Gastrocnemius medialis (tissue), 4 donors: ENCODE measurements around the gene TXNRD2. TPM values are rescaled to one million over a fixed set of nuclear protein-coding genes. Genes with fewer than 3 reads are reported as not detected.
"Not testable (repeated sequence)": the region's sequence is repeated elsewhere in the genome, so short reads cannot be mapped to it uniquely, and the experiment has no call there.

Source experiments
- ATAC-seq, 2 donors: fragments of 150-250 bp; one replicate each; pipeline ENCODE4 v1.9.1; 2016
- DNase-seq, 2 donors: peaks; one replicate each; pipeline ENCODE4 v3.0.0-alpha.2; 2019
- H3K27ac ChIP-seq, 4 donors: fragments of 200-600 bp; sonication (generic); 1 replicate in 1 of 4; 2 replicates in 3 of 4; pipeline ENCODE4 v1.5.1; 2016 to 2018; ENCODE audit warnings: mild to moderate bottlenecking in 2 of 4, moderate library complexity in 1 of 4
- H3K27me3 ChIP-seq, 3 donors: fragments of 200-600 bp; sonication (generic) in 2 of 3; 1 replicate in 1 of 3; 2 replicates in 2 of 3; pipeline versions ENCODE4 v1.5.1 to v1.6.0; 2016 to 2019; ENCODE audit warnings: mild to moderate bottlenecking in 1 of 3, moderate library complexity in 1 of 3
- H3K36me3 ChIP-seq, 2 donors: fragments of 200-600 bp; sonication (generic) in 1 of 2; one replicate each; pipeline ENCODE4 v1.5.1; 2017 to 2018
- H3K4me1 ChIP-seq, 2 donors: fragments of 200-600 bp; sonication (generic) in 1 of 2; one replicate each; pipeline ENCODE4 v1.5.1; 2016 to 2017; ENCODE audit warnings: mild to moderate bottlenecking in 2 of 2
- H3K4me3 ChIP-seq, 4 donors: fragments of 200-600 bp; sonication (generic) in 3 of 4; 1 replicate in 1 of 4; 2 replicates in 3 of 4; pipeline ENCODE4 v1.5.1; 2016 to 2019; ENCODE audit warnings: mild to moderate bottlenecking in 2 of 4
- H3K9me3 ChIP-seq, 3 donors: fragments of 200-600 bp; sonication (generic) in 2 of 3; 1 replicate in 1 of 3; 2 replicates in 2 of 3; pipeline ENCODE4 v1.5.1; 2016 to 2019
- CTCF ChIP-seq, 5 experiments: fragments of 450-650 bp in 3 of 5; fragments of 200-600 bp in 2 of 5; sonication (generic) in 2 of 5; IDR thresholded peaks in 4 of 5; conservative IDR thresholded peaks in 1 of 5; 1 replicate in 4 of 5; 2 replicates in 1 of 5; pipeline ENCODE4 v1.5.1; 2016 to 2019; ENCODE audit warnings: antibody characterized with exemption in 5 of 5, mild to moderate bottlenecking in 3 of 5, moderate library complexity in 3 of 5
- POLR2A ChIP-seq, 2 donors: fragments of 450-650 bp; IDR thresholded peaks; one replicate each; pipeline ENCODE4 v1.6.1; 2017; ENCODE audit warnings: antibody characterized with exemption in 2 of 2, mild to moderate bottlenecking in 2 of 2, moderate library complexity in 2 of 2
- in situ Hi-C, 4 donors: fragments of 200-750 bp; cut with MboI; loops; one replicate each; pipeline versions ENCODE4 v1.15.0 to v1.8.0; 2017; ENCODE audit warnings: low sequenced_read_pairs in 4 of 4
- intact Hi-C: fragments of 100-400 bp; cut with DNase I; formaldehyde crosslinking; loops from one replicate; pipeline ENCODE4 v1.15.1; 2023; ENCODE audit warnings: low total_unique reads
- total RNA-seq, 4 donors: library from RNA; depleted of rRNA; stranded (reverse); fragments of >200 nt; gene quantifications; one replicate each; pipeline versions ENCODE4 v1.1.0 to v1.2.3, GENCODE V29; 2016

Gene TXNRD2
- total RNA-seq, 4 donors from 2014 or later, result 9.0 to 18.0 (median 14.4) TPM

GRCh38 chr22:19885841-19886592 is 55.6 kb downstream of the TXNRD2 start:
- TF ChIP-seq CTCF (IDR thresholded peaks at IDR 0.05 in 4 of 5, conservative IDR thresholded peaks at IDR 0.05 in 1 of 5) (no peak), POLR2A (IDR thresholded peaks at IDR 0.05) (no peak)
- H3K4me1 ChIP-seq, result peaks cover 0 to 12% of the 10 kb centered on the region in 2 donors
- H3K36me3 ChIP-seq, result no peaks in the 10 kb centered on the region
- H3K4me3 ChIP-seq, result no peak overlapping the region
- ATAC-seq, result no peak
- intact Hi-C loops, result no loop called here
- no peak overlapping the region for H3K27ac ChIP-seq
- no peaks in the 10 kb centered on the region for H3K9me3 ChIP-seq
- DNase-seq, result no peak
- no peaks in the 10 kb centered on the region for H3K27me3 ChIP-seq
- in situ Hi-C loops, result no loop called here

GRCh38 chr22:19884954-19885751 is 56.5 kb downstream of the TXNRD2 start:
- intact Hi-C loops, result no loop called here
- Histone ChIP-seq H3K27me3 (no peaks in the 10 kb centered on the region), H3K4me3 (no peak overlapping the region), H3K27ac (no peak overlapping the region), H3K4me1 (peaks cover 0 to 12% of the 10 kb centered on the region in 2 donors), H3K36me3 (no peaks in the 10 kb centered on the region), H3K9me3 (no peaks in the 10 kb centered on the region)
- ATAC-seq (no peak), DNase-seq (no peak)
- TF ChIP-seq POLR2A (IDR thresholded peaks at IDR 0.05) (no peak), CTCF (IDR thresholded peaks at IDR 0.05 in 4 of 5, conservative IDR thresholded peaks at IDR 0.05 in 1 of 5) (no peak)
- in situ Hi-C loops, result no loop called here

GRCh38 chr22:19884161-19884953 is 57.3 kb downstream of the TXNRD2 start:
- TF ChIP-seq CTCF (IDR thresholded peaks at IDR 0.05 in 4 of 5, conservative IDR thresholded peaks at IDR 0.05 in 1 of 5) (no peak), POLR2A (IDR thresholded peaks at IDR 0.05) (no peak)
- DNase-seq, result peak in 1 of 2 donors; percentile 31
- in situ Hi-C loops, result no loop called here

GRCh38 chr22:19883446-19883845 is 58.2 kb downstream of the TXNRD2 start:
- peaks cover 0 to 12% of the 10 kb centered on the region in 2 donors for H3K4me1 ChIP-seq
- H3K9me3 ChIP-seq, DNase-seq, intact Hi-C loops, in situ Hi-C loops, H3K27ac ChIP-seq, H3K27me3 ChIP-seq, ATAC-seq, H3K36me3 ChIP-seq, H3K4me3 ChIP-seq: not testable (repeated sequence)

More at GRCh38 chr22:19884161-19884953, 57.3 kb downstream of the TXNRD2 start:
- Histone ChIP-seq H3K9me3 (no peaks in the 10 kb centered on the region), H3K4me3 (no peak overlapping the region), H3K27ac (no peak overlapping the region), H3K36me3 (no peaks in the 10 kb centered on the region), H3K27me3 (no peaks in the 10 kb centered on the region), H3K4me1 (peaks cover 0 to 12% of the 10 kb centered on the region in 2 donors)
- no peak for ATAC-seq
- intact Hi-C loops, result no loop called here
